NOMO-1 treated with DMSO at 0.1 percent for 48 hours (cell line): ENCODE data around the gene FXN.
"Not testable (repeated sequence)": the region's sequence is repeated elsewhere in the genome, so short reads cannot be mapped to it uniquely, and the experiment has no call there.

Experiments
- DNase-seq: peaks from one replicate; lab custom pipeline; 2025; ENCODE audit not compliant: unreplicated experiment; lab: John Stamatoyannopoulos, UW

Gene FXN

DNA sequence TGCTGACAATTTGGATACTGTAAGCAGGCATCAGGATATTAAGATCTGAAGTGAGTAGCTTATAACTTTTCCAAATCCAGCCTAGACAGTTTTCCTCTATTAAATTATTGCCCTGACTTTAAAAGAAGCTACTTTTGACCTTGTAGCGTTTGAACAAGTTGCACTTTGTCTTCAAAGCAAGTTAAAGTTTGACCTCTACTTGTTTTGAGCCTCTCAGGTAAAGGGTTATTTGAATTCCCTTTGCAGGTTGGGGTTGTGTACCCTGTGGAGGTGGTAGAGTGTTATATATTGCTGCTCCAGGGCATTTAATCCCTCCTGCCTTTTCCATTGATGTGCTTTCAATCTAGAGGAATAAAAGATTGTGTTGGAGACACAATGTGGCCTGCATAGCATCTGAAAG, 30.1 kb downstream of the FXN start:
- DNase-seq, result no peak

DNA sequence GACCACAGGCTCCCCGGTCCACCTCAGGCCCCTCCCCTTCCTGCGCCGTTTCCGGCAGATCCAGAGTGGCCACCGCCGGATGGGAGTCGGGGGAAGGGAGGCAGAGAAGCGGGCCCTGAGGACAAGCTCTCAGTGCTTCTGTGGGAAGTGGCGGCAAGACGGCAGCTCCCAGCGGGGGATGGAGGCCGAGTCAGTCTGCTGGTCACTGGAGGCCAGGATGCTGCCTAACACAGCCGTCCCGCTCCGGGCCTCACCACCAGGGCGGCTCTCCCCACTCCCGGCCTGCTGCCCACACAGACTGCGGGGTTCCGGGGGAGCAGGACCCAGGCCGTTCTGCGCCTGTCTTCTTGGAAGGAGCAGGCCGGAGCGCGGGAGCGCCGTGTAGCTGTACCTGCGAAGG, 31.4 kb downstream of the FXN start:
- no peak for DNase-seq

DNA sequence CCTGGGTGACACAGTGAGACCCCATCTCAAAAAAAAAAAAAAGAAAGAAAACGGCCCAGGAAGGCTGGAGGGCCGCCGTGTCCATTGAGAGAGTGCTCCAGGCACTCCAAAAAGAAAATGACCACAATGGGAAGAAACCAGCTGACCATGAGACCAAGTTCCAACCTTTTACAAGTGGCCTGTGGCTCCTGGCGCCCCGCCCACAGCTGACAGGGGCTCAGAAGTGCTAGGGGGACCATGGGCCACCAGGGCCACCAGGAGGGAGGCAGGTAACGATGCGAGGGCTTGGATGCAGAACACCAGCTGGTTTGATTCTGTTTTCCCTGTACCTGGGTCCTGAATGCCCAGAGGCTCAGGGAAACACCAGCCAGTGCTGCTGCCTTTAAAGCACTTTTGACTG, 34.6 kb downstream of the FXN start:
- no peak for DNase-seq

DNA sequence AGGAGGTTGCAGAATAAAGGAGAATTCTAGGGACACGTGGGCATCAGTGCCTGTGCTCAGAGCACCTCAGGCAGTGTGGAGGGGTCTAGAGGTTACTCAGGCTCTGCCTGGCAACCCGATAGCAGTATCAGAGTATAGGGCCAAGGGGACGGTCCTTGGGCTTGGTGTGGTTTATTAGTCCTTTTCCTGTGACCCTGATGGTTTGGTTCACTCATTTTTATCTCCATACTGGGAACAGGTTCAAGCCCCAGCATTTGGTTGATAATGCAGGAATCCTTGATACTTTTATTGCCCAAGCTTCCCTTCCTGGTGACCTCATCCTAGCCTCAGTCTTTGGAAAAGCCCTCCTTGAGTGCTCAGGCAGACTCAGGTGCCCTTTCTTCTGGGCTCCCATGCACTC, 35.5 kb downstream of the FXN start:
- DNase-seq, result no peak

DNA sequence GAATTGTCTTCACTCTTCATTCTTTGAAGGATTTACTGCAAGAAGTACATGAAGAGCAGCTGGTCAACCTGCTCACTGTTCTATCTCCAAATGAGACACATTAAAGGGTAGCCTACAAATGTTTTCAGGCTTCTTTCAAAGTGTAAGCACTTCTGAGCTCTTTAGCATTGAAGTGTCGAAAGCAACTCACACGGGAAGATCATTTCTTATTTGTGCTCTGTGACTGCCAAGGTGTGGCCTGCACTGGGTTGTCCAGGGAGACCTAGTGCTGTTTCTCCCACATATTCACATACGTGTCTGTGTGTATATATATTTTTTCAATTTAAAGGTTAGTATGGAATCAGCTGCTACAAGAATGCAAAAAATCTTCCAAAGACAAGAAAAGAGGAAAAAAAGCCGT, 37.6 kb downstream of the FXN start:
- no peak for DNase-seq

DNA sequence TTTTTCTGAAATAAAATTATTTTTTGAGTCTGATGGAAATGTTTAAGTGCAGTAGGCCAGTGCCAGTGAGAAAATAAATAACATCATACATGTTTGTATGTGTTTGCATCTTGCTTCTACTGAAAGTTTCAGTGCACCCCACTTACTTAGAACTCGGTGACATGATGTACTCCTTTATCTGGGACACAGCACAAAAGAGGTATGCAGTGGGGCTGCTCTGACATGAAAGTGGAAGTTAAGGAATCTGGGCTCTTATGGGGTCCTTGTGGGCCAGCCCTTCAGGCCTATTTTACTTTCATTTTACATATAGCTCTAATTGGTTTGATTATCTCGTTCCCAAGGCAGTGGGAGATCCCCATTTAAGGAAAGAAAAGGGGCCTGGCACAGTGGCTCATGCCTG, 39.2 kb downstream of the FXN start:
- DNase-seq, result no peak

DNA sequence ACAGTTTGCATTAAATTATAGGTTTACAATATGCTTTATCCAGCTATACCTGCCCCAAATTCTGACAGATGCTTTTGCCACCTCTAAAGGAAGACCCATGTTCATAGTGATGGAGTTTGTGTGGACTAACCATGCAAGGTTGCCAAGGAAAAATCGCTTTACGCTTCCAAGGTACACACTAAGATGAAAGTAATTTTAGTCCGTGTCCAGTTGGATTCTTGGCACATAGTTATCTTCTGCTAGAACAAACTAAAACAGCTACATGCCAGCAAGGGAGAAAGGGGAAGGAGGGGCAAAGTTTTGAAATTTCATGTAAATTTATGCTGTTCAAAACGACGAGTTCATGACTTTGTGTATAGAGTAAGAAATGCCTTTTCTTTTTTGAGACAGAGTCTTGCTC, 41.0 kb downstream of the FXN start:
- no peak for DNase-seq

DNA sequence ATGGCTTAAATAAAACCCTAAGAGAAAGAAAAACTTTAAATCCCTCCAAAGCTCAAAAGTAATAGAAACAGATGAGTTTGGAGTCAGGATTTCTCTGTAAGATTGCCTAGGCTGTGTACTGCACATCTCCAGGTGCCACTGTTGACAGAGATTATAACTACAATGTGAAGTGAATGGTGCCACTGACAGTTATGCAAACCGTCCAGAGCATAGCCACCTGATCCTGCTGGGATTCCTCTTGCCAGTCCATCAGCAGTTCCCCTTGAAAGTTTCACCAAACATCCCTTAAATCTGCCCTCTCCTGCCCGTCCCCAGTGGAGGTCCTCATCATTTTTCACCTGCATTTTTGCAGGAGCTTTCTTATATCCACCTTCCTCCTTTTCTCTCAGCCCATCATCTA, 42.5 kb downstream of the FXN start:
- no peak for DNase-seq

DNA sequence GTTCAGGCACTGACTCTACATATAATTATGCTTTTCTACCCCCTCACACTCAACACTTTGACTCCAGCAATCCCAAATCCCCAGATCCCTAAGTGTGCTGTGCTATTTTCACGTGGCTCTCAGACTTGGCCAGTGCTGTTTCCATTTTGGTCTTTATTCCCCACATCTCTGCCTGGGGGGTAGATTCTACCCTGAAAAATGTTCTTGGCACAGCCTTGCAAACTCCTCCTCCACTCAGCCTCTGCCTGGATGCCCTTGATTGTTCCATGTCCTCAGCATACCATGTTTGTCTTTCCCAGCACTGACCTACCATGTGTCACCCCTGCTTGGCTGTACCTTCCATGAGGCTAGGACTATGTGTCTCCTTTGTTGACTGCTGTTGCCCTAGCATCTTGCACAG, 43.0 kb downstream of the FXN start:
- DNase-seq, result no peak

DNA sequence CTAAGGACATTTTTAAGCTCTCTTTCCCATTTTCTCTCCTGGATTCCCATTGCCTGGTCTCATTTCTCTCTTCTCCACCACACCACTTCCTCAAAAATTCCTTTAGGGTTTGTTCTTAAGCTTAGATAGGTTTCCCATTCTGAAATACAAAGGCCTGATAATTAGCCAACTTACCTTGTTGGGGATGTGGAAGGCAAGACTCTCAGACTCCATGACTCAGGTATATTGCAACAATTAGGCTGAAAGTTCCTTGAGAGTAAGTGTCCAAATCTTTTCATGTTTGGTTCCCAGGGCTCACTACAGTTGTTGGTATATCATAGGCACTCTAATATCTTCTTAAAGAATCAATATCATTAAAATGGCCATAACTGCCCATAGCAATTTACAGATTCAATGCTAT, 43.6 kb downstream of the FXN start:
- DNase-seq, result no peak

DNA sequence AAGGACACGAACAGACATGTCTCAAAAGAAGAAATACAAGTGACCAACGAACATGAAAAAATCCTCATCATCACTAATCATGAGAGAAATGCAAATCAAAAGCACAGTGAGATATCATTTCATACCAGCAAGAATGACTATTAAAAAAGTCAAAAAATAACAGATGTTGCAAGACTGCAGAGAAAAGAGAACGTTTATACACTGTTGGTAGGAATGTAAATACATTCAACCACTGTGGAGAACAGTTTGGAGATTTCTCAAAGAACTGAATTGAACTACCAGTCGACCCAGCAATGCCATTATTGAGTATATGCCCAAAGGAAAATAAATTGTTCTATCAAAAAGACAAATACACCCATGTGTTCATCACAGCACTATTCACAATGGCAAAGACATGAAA, 45.7 kb downstream of the FXN start:
- no peak for DNase-seq

DNA sequence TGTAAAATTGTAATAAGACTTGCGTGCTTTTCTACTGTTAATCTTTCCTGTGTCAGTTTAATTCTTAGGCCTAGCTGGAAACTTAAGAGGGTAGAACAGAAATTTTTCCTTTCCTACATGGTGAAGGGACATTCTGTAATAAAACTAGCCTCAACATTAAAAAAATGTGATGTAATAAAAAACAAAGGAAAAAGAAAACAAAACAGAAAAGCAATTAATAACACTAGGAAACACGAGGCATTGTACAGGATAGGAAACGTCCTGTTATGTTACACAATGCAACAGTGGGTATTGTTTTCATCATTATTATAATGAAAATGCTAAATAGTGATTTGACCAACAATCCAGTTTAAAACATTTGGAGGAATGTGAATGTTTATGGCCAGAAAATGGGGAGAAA, 47.8 kb downstream of the FXN start:
- no peak for DNase-seq

DNA sequence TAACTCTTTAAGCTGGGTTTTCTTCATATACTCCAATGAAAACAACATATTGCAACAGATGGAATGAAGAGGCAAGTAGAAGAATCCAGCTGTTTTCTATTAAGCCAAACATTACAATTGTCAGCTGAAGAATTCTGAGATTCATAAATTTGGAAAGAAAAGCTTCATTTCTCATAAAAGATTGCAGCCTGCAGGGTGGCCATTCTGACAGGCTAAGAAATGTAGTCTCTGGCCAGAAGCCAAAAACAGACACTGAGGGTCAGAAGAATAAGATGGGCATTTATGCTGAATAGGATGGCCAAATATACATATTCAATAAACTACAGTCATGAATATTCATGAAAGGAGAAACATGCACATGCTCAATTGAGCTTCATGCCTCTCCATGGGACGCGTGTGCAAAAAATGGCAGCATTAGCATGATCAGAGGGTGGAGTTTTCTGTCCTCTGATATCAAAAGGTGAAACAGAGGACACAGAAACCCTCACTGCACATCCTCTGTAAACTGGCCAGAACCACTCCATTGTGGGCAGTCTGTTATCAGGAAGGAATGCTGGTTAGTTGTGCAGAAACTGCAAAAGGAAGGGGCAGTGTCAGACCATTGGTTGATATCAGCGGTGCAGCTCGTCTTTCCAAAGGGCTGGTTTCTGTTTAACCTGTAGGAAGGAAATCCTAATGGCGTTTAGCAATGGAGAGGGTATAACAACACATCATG, 50.2 kb downstream of the FXN start:
- no peak for DNase-seq

DNA sequence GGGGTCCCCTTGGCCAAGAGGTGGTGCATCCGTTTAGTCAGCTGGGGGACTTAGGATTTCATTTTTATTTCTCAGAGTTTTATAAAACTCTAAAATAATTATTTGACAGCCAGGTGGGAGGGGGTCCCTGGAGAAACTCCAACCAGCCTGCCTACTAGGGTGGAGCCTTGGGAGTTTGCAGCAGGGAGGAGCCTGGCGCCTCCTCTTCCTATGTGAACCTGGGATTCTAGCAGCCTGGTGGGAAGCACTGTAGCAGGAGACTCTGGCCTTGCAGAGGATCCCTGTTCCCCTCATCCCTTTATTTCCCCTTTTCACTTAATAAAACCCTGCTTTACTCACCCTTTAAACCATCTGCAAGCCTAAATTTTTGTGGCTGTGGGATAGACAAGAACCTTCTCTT, 50.8 kb downstream of the FXN start:
- no peak for DNase-seq

DNA sequence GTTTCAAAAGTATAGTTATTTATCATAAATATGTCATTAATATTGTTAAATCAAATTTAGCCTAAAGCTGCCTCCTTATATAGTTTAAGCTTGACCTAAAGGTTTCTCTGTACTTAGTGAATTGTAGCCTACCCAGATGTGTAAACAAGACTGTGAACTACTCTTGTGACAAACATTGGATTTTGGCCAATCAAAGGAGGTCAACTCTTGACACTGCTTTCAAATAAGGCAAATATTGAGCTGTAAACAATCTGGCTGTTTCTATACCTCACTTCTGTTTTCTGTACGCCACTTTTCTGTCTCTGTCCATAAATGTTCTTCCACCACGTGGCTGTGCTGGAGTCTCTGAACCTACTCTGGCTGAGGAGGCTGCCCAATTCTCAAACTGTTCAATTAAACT, 51.2 kb downstream of the FXN start:
- DNase-seq, result no peak

DNA sequence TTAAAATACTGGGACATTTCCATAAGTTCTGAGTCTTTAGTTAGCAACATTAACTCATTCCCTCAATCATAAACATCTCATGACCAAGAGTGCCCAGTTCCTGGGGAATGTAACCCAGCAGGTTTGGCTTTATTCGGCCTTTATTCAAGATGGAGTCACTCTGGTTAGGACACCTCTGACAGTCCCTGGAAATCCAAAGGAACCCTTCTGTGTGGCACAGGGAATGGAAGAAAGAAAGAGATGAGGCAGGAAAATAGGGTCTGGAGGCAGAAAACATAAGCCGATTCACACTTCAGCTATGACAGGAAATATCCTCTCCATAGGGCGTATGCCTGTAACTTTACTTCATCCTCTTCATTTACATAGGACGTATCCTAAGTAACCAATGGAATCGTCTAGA, 53.5 kb downstream of the FXN start:
- DNase-seq, result no peak

DNA sequence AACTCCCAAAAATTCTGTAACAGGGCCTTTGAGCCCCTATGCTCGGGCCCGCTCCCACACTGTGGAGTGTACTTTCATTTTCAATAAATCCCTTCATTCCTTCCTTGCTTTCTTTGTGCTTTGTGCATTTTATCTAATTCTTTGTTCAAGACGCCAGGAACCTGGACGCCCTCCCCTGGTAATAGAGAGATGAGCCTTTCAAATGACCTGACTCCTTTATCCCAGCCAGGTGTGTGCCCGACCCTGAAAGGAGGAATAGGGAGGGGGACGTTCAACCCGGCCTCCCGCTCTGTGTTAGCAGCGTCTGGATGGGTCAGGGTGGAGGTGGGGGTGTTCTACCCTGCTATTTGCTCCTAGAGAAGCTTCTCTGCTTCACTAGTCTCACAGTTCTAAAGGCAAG, 53.9 kb downstream of the FXN start:
- DNase-seq, result no peak

DNA sequence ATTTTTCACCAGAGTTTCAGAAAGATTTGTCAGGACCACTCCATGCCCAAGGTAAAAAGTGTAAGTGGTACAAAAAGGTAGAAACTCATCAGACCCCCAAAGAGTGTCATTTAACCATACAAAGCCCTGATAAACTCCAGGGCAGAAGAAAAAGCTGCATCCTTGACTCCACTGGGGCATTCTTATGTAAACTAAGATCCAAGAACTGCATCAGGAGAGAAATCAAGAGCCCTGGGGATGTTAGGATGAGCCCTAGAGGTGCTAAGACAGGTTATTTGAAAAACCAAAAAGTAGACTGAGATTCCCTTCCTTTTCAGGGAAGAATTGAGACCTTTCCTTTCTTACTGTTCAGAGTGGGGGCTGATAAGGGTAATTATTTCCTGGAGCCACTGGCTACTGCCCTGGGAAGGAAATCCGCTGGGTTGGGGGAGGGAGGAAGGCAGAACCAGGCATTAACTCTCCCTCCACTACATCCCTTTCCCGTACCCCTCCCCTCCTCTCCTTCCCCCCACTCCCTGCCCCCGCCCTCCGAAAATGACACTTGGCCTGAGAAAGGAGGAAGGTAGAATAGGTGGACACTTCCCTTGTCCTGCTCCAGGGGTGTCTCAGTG, 54.7 kb downstream of the FXN start:
- no peak for DNase-seq

DNA sequence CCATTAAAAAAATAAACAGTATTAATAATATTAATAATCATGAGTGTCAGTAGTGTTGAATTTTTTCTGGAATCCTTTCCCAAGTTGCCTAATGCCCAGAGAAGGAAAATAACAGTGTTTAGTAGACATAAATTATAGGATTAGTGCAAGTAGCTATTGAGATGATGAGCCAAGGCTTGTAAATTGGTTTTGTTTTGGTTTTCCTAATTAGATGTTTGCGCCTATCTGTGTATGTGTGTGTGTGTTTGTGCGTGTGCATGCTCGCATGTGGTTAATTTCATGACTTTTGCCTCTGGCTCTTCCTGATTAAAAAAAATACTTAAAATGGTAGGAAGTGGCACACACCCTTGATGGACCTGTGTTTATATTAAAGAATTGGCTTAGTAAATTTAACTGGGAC, 55.4 kb downstream of the FXN start:
- no peak for DNase-seq

DNA sequence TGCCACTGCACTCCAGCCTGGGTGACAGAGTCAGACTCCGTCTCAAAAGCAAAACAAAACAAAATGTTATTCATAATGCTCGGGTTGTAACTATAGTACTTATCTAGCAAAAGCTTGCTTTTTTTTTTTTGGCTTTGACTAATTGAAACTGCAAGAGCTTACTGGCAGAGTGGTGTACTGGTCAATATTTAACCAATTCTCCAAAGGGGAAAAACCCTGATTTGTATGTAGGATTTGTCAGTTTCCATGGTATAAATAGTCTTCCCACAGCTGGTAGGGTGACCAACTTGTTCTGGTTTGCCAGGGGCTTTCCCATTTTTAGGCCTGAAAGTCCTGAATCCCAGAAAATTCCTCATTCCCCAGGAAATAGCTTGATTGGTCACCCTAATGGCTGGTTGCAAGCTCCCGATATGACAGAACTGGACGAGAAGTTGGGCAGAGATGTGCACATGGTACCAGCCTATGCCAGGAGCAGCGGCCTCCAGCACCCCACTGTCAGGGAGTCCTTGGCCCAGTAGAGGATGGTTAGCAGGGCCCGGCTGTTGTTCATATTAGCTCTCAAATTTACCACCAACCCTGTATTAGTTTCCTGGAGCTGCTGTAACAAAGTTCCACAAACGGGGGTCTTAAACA, 58.0 kb downstream of the FXN start:
- DNase-seq, result no peak

DNA sequence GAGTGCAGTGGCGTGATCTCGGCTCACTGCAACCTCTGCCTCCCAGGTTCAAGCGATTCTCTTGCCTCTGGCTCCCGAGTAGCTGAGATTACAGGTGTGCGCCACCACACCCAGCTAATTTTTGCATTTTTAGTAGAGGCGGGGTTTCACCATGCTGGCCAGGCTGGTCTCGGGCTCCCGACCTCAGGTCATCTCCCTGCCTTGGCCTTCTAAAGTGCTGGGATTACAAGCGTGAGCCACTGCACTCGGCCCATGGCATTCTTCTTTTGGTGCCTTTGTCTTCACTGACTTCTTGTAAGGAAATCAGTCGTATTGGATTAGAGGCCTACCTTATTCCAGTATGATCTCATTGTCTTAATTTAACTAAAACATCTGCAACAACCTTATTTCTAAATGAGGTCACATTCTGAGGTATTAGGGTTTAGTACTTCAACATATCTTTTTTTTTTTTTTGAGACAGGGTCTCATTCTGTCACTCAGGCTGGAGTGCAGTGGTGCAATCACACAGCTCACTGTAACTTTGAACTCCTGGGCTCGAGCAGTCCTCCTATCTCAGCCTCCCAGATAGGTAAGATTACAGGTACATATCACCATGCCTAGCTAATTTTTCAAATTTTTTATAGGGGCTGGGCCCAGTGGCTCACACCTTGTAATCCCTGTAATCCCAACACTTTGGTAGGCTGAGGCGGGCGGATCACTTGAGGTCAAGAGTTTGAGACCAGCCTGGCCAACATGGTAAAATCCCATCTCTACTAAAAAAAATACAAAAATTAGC, 59.0 kb downstream of the FXN start:
- DNase-seq, result not testable (repeated sequence)

DNA sequence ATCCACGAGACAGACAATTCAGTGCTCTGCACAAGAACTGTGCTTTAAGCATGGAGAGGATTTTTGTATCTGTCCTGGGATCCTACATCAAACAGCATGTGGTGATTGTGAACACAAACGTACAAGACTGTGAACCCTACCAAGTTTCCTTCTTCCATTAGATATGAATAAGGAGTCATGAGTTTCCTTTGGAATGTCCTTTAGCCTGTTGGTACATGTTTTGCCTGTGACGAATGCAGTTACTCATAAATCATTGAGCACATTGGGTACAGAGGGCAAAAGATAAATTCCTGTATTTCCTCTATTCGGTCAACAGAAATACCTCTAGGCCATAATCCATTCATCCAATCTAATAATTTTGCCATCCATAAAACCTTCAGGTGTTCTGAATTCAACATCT, 61.5 kb downstream of the FXN start:
- DNase-seq, result no peak
